GM12892 (cell line): Measurements from ENCODE around the gene FURIN.

Experiments
- POLR2A ChIP-seq: IDR thresholded peaks from 2 replicates; pipeline ENCODE4 v1.6.1; 2011; ENCODE audit warnings: low read depth, low read length, control low read depth
- TAF1 ChIP-seq: IDR thresholded peaks from 2 replicates; pipeline ENCODE4 v1.6.1; 2011; ENCODE audit warnings: low read depth, mild to moderate bottlenecking, control low read depth, low read length, borderline replicate concordance

- TF ChIP-seq POLR2A (peak; percentile 47), TAF1 (no peak)
Observed at GRCh38 chr15:90881978-90882721, 13.8 kb downstream of the FURIN start.
